Heart left ventricle (tissue), 13 donors: ENCODE results near the gene MIS18A.

Source experiments
- CTCF ChIP-seq, 12 donors: fragments of 200-600 bp; sonication (generic) in 4 of 12; IDR thresholded peaks; one replicate each; pipeline versions ENCODE4 v1.5.0 to v1.8.0; 2018 to 2022; ENCODE audit warnings: antibody characterized with exemption in 12 of 12, mild to moderate bottlenecking in 5 of 12
- POLR2A ChIP-seq, 2 donors: fragments of 450-650 bp; IDR thresholded peaks; one replicate each; pipeline ENCODE4 v1.6.1; 2017; ENCODE audit warnings: antibody characterized with exemption in 2 of 2, mild to moderate bottlenecking in 2 of 2, moderate library complexity in 2 of 2
- donor health status: ischemic (EF 13 %, LVEDD 7.1; RV severe dilation, severe dysfunction).
- donor health status: DM: no; HTN: yes; CAD: no.
- donor health status: DM: no; HTN: no; CAD: no.
- donor health status: ischemic (EF 25% LVEDD 6.9; RV normal size, moderate dysfunction).
- donor health status: ischemic (EF 25% LVEDD 5.7; RV mildly dilated, moderate dysfunction).
- donor health status: ischemic (EF 35%, LVEDD 5.7; RV mildly dilated, moderate dysfunction).
- donor health status: nonischemic (EF 11% LVEDD 7.7; RV severe dilation, severe dysfunction).
- donor health status: DM: yes; HTN: yes; CAD: no.
- donor health status: PGD.
- donor health status: ischemic (EF 29% LVEDD 5.4; RV normal size, mild dysfunction).
- donor health status: nonischemic (EF 23%, LVEDD 6.1; RV moderate dilation, normal function).

GRCh38 chr21:32238063-32238462, 40.8 kb downstream of the MIS18A start:
- TF ChIP-seq CTCF (IDR thresholded peaks at IDR 0.05) (no peak), POLR2A (IDR thresholded peaks at IDR 0.05) (no peak)
